SK-MEL-5 (cell line): ENCODE data around the gene ADRA1B. TPM values are rescaled to one million over a fixed set of nuclear protein-coding genes. Genes with fewer than 3 reads are reported as not detected.

ENCODE experiments used
- DNase-seq: peaks from one replicate; pipeline ENCODE4 v3.0.0-alpha.2; 2016; ENCODE audit warnings: low read depth, low spot score
- in situ Hi-C: cut with HindIII; loops from 2 replicates; pipeline ENCODE4 v1.10.0; 2016; ENCODE audit warnings: low sequenced_read_pairs, high pct_unique_total_duplicates, low pct_unique_long_range_greater_than_20kb
- total RNA-seq: library from RNA; depleted of rRNA; stranded (reverse); fragments of >200 nt; shearing (Covaris generic); gene quantifications from 2 replicates; pipeline ENCODE4 v1.2.3, GENCODE V29; 2014

Gene ADRA1B
- total RNA-seq, 1 experiment from 2014 or later = not detected

- in situ Hi-C loops = no loop called here
- DNase-seq = peak; percentile 95
Measured at GRCh38 chr5:159913048-159913447, 3.2 kb upstream of the ADRA1B start.

- no peak for DNase-seq
- in situ Hi-C loops = no loop called here
Measured at GRCh38 chr5:159913501-159913900, 2.8 kb upstream of the ADRA1B start.

- in situ Hi-C loops = no loop called here
- DNase-seq = no peak
Measured at GRCh38 chr5:159916841-159917761, 819 bp downstream of the ADRA1B start.

GRCh38 chr5:159917994-159918393, 1.7 kb downstream of the ADRA1B start:
- no peak for DNase-seq
- in situ Hi-C loops = no loop called here

- no peak for DNase-seq
- in situ Hi-C loops = no loop called here
Measured at GRCh38 chr5:159921721-159922120, 5.4 kb downstream of the ADRA1B start.

- in situ Hi-C loops = no loop called here
- DNase-seq = no peak
Measured at GRCh38 chr5:159923008-159923407, 6.7 kb downstream of the ADRA1B start.

- in situ Hi-C loops = no loop called here
- no peak for DNase-seq
Measured at GRCh38 chr5:159928122-159928909, 12.0 kb downstream of the ADRA1B start.

GRCh38 chr5:159929176-159929575, 12.9 kb downstream of the ADRA1B start:
- in situ Hi-C loops = no loop called here
- no peak for DNase-seq

GRCh38 chr5:159933531-159934485, 17.5 kb downstream of the ADRA1B start:
- no peak for DNase-seq
- in situ Hi-C loops = no loop called here

- in situ Hi-C loops = no loop called here
- DNase-seq = no peak
Measured at GRCh38 chr5:159935946-159936345, 19.7 kb downstream of the ADRA1B start.

GRCh38 chr5:159936686-159937329, 20.5 kb downstream of the ADRA1B start:
- in situ Hi-C loops = no loop called here
- no peak for DNase-seq

- in situ Hi-C loops = no loop called here
- no peak for DNase-seq
Measured at GRCh38 chr5:159937580-159937979, 21.3 kb downstream of the ADRA1B start.

- DNase-seq = no peak
- in situ Hi-C loops = no loop called here
Measured at GRCh38 chr5:159943326-159943725, 27.0 kb downstream of the ADRA1B start.

GRCh38 chr5:159944056-159944600, 27.8 kb downstream of the ADRA1B start:
- no peak for DNase-seq
- in situ Hi-C loops = no loop called here

GRCh38 chr5:159945359-159945758, 29.1 kb downstream of the ADRA1B start:
- no peak for DNase-seq
- in situ Hi-C loops = no loop called here

GRCh38 chr5:159947708-159948358, 31.6 kb downstream of the ADRA1B start:
- in situ Hi-C loops = no loop called here
- peak; percentile 9 for DNase-seq
